Keratinocyte (primary cell): Measurements from ENCODE around the gene SIGLEC7. TPM values are rescaled to one million over a fixed set of nuclear protein-coding genes. Genes with fewer than 3 reads are reported as not detected.

Source experiments
- DNase-seq: peaks from one replicate; pipeline ENCODE4 v3.0.0-alpha.2; 2011; ENCODE audit warnings: low read depth, missing footprints, low spot score
- FAIRE-seq: peaks from 2 replicates; lab custom pipeline; 2011; peaks lifted over from hg19 to GRCh38; lab: Jason Lieb, UNC
- H2AFZ ChIP-seq: 2 replicates; pipeline ENCODE4 v1.6.0; 2012; ENCODE audit warnings: low read length, control low read depth, inconsistent platforms; ENCODE audit not compliant: control insufficient read depth
- H3K27ac ChIP-seq: 2 replicates; pipeline ENCODE4 v1.5.1; 2011; ENCODE audit warnings: low read length; ENCODE audit not compliant: control insufficient read depth, insufficient read depth
- H3K27me3 ChIP-seq: 3 replicates; pipeline ENCODE4 v1.6.0; 2011; ENCODE audit warnings: low read length; ENCODE audit not compliant: control insufficient read depth, insufficient read depth; ENCODE audit errors: extremely low read depth
- H3K36me3 ChIP-seq, 2 experiments: 2 replicates in 1 of 2; 3 replicates in 1 of 2; pipeline ENCODE4 v1.5.1; 2011; ENCODE audit warnings: low read length in 2 of 2, mild to moderate bottlenecking in 1 of 2; ENCODE audit not compliant: control insufficient read depth in 2 of 2, insufficient read depth in 2 of 2; ENCODE audit errors: extremely low read depth in 1 of 2
- H3K4me1 ChIP-seq: 3 replicates; pipeline ENCODE4 v1.5.1; 2011; ENCODE audit warnings: low read length; ENCODE audit not compliant: control insufficient read depth, insufficient read depth; ENCODE audit errors: extremely low read depth
- H3K4me2 ChIP-seq: 3 replicates; pipeline ENCODE4 v1.6.0; 2011; ENCODE audit warnings: low read depth, low read length; ENCODE audit not compliant: control insufficient read depth, insufficient read depth; ENCODE audit errors: extremely low read depth
- H3K4me3 ChIP-seq, 3 experiments: fragments of 200-600 bp in 1 of 3; sonication (generic) in 1 of 3; 2 replicates in 2 of 3; 3 replicates in 1 of 3; pipeline ENCODE4 v1.5.1; 2011 to 2016; ENCODE audit warnings: low read length in 3 of 3, mild to moderate bottlenecking in 3 of 3, control low read depth in 2 of 3, inconsistent platforms in 1 of 3, low read depth in 1 of 3, mixed read lengths in 1 of 3, mixed run types in 1 of 3, moderate library complexity in 1 of 3; ENCODE audit not compliant: control insufficient read depth in 2 of 3, insufficient read depth in 2 of 3; ENCODE audit errors: extremely low read depth in 1 of 3
- H3K79me2 ChIP-seq: 2 replicates; pipeline ENCODE4 v1.6.0; 2012; ENCODE audit warnings: low read length; ENCODE audit not compliant: control insufficient read depth, insufficient read depth
- H3K9ac ChIP-seq: 3 replicates; pipeline ENCODE4 v1.6.0; 2011; ENCODE audit warnings: low read length; ENCODE audit not compliant: control insufficient read depth, insufficient read depth; ENCODE audit errors: extremely low read depth
- H3K9me1 ChIP-seq: 3 replicates; pipeline ENCODE4 v1.6.0; 2011; ENCODE audit warnings: low read length; ENCODE audit not compliant: control insufficient read depth, insufficient read depth; ENCODE audit errors: extremely low read depth
- H3K9me3 ChIP-seq: 2 replicates; pipeline ENCODE4 v1.5.1; 2012; ENCODE audit warnings: low read depth, low read length; ENCODE audit not compliant: control insufficient read depth
- H4K20me1 ChIP-seq: 3 replicates; pipeline ENCODE4 v1.6.0; 2011; ENCODE audit warnings: low read length; ENCODE audit not compliant: control insufficient read depth, insufficient read depth; ENCODE audit errors: extremely low read depth
- CTCF ChIP-seq, 3 experiments: IDR thresholded peaks in 1 of 3; conservative IDR thresholded peaks in 1 of 3; optimal IDR thresholded peaks in 1 of 3; 2 replicates in 2 of 3; 3 replicates in 1 of 3; pipeline versions ENCODE3 to v1.5.1; 2011; ENCODE audit warnings: low read length in 3 of 3, mild to moderate bottlenecking in 3 of 3, moderate library complexity in 2 of 3, control low read depth in 1 of 3, inconsistent platforms in 1 of 3; ENCODE audit not compliant: insufficient read depth in 2 of 3; ENCODE audit errors: extremely low read depth in 1 of 3
- EZH2 ChIP-seq: IDR thresholded peaks from one replicate; pipeline ENCODE4 v1.6.1; 2012; ENCODE audit warnings: inconsistent platforms, mild to moderate bottlenecking, low read length, moderate library complexity
- dilution Hi-C: fragments of 300-500 bp; cut with MboI; formaldehyde crosslinking; loops from one replicate; pipeline ENCODE4 v1.7.0; 2020; ENCODE audit warnings: low sequenced_read_pairs; ENCODE audit not compliant: extremely low pct_ligation_motif_present
- polyA plus RNA-seq, 5 experiments: library from polyadenylated mRNA; depleted of rRNA in 3 of 5; stranded (reverse) in 3 of 5; stranded (forward) in 1 of 5; unstranded in 1 of 5; fragments of >200 nt; gene quantifications; 1 replicate in 1 of 5; 2 replicates in 3 of 5; 3 replicates in 1 of 5; pipeline versions ENCODE4 v1.2.1 to v1.2.3, GENCODE V29; 2011 to 2012; ENCODE audit warnings: missing spikeins in 2 of 5, low read depth in 1 of 5, low replicate concordance in 1 of 5

The SIGLEC7 gene
- polyA plus RNA-seq, 1 donor (not counting 4 experiments of a cell fraction or from before 2014, with no cell fraction given), result not detected

GRCh38 chr19:51158474-51159129 lies 16.5 kb downstream of the SIGLEC7 start:
- DNase-seq (peak; percentile 30), FAIRE-seq (peak; percentile 20)
- no peak overlapping the region for H3K4me2 ChIP-seq
- dilution Hi-C loops, result no loop called here
- TF ChIP-seq EZH2 (no peak), CTCF (optimal IDR thresholded peaks at IDR 0.05 in 1 of 3, IDR thresholded peaks at IDR 0.05 in 1 of 3, conservative IDR thresholded peaks at IDR 0.05 in 1 of 3; ENCODE audit: extremely low read depth in 1 of 3, insufficient read depth in 2 of 3, low read length in 3 of 3) (peak; percentile 80 to 94 (median 87))
- H3K4me1 ChIP-seq, result peaks cover 8% of the 10 kb centered on the region
- H4K20me1 ChIP-seq, result no peaks in the 10 kb centered on the region
- H3K9me1 ChIP-seq, result no peaks in the 10 kb centered on the region
- H3K36me3 ChIP-seq, result no peaks in the 10 kb centered on the region
- H2AFZ ChIP-seq, result no peak overlapping the region
- H3K4me3 ChIP-seq, result no peak overlapping the region
- H3K27ac ChIP-seq, result no peak overlapping the region
- no peaks in the 10 kb centered on the region for H3K9me3 ChIP-seq
- H3K9ac ChIP-seq, result no peak overlapping the region
- H3K79me2 ChIP-seq, result no peaks in the 10 kb centered on the region
- peaks cover 15% of the 10 kb centered on the region for H3K27me3 ChIP-seq

- no peak overlapping the region for H3K4me2 ChIP-seq
- no peak overlapping the region for H3K9ac ChIP-seq
- H3K4me1 ChIP-seq, result peaks cover 13% of the 10 kb centered on the region
- H3K36me3 ChIP-seq, result no peaks in the 10 kb centered on the region
- no peaks in the 10 kb centered on the region for H3K9me3 ChIP-seq
- no peaks in the 10 kb centered on the region for H4K20me1 ChIP-seq
- FAIRE-seq (no peak), DNase-seq (no peak)
- H2AFZ ChIP-seq, result no peak overlapping the region
- H3K4me3 ChIP-seq, result no peak overlapping the region
- no peaks in the 10 kb centered on the region for H3K9me1 ChIP-seq
- no peak overlapping the region for H3K27ac ChIP-seq
- H3K79me2 ChIP-seq, result no peaks in the 10 kb centered on the region
- no peak for TF ChIP-seq EZH2
- TF ChIP-seq CTCF (optimal IDR thresholded peaks at IDR 0.05 in 1 of 3, IDR thresholded peaks at IDR 0.05 in 1 of 3, conservative IDR thresholded peaks at IDR 0.05 in 1 of 3; ENCODE audit: extremely low read depth in 1 of 3, insufficient read depth in 2 of 3, low read length in 3 of 3), result no peak
- dilution Hi-C loops, result no loop called here
- peaks cover 15% of the 10 kb centered on the region for H3K27me3 ChIP-seq
Measured at GRCh38 chr19:51159656-51160055, 17.6 kb downstream of the SIGLEC7 start.
